SH-SY5Y (cell line): ENCODE measurements around the gene PLEKHA5.

Experiments used
- GATA2 ChIP-seq: IDR thresholded peaks from 2 replicates; pipeline ENCODE4 v1.6.1; 2011; ENCODE audit warnings: mild to moderate bottlenecking, low read depth, low read length
- GATA3 ChIP-seq: IDR thresholded peaks from 2 replicates; pipeline ENCODE4 v1.6.1; 2011; ENCODE audit warnings: low read depth, mild to moderate bottlenecking, low read length, moderate library complexity

DNA sequence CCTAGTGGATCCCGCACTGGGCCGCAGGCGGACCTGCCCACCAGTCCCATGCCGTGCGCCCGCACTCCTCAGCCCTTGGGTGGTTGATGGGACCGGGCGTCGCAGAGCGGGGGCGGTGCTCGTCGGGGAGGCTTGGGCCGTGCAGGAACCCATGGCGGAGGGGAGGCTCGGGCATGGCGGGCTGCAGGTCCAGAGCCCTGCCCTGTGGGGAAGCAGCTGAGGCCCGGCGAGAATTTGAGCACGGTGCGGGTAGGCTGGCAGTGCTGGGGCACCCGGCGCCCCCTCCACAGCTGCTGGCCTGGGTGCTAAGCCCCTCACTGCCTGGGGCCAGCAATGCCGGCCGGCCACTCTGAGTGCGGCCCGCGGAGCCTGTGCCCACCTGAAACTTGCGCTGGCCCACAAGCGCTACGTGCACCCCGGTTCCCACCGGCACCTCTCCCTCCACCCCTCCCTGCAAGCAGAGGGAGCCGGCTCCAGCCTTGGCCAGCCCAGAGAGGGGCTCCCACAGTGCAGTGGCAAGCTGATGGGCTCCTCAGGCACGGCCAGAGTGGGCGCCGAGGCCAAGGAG is 100.8 kb downstream of the PLEKHA5 start:
- TF ChIP-seq GATA2 = no peak
- no peak for TF ChIP-seq GATA3
